ENCODE results near the gene NLGN1. TPM values are rescaled to one million over a fixed set of nuclear protein-coding genes. Genes with fewer than 3 reads are reported as not detected.

Gene NLGN1
- total and polyA plus RNA-seq, 4 experiments from 2014 or later, result not detected

DNA sequence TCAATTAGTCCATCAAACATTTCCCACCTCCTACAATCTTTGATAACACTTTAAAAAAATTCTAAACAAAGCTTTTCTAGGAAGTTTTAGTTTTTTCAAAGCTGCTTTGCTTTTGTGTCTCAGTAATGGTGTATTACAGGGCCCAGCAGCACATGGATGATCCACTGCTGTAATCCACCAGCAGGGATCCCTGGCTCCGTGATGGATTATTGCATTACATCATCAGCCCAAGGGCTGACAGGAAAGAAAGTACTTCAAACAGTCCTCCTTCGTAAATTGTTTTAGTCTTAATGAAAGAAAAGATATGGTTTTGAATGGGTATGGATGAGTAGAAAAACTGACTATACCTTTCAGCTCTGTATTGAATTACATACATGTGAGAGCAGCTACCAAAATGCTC, 772.7 kb downstream of the NLGN1 start:
- no peaks in the 10 kb centered on the region for H3K4me1 ChIP-seq (ENCODE audit: insufficient read depth, low read length)
- no peaks in the 10 kb centered on the region for H3K27me3 ChIP-seq (ENCODE audit: insufficient read depth, low read length)
- ChIA-PET CTCF (ENCODE audit: partially characterized antibody) (no interaction called here), POLR2A (ENCODE audit: partially characterized antibody) (no interaction called here)
- Mint-ChIP-seq H3K4me3 (no peak overlapping the region), H3K36me3 (no peaks in the 10 kb centered on the region), H3K9me3 (peaks cover 0 to 9% (median 6%) of the 10 kb centered on the region in 8 donors), H3K27me3 (no peaks in the 10 kb centered on the region), H3K4me1 (no peaks in the 10 kb centered on the region), H3K27ac (no peak overlapping the region)
- peaks cover 0 to 6% of the 10 kb centered on the region in 2 donors for H3K9me3 ChIP-seq (ENCODE audit: control insufficient read depth in 1 of 2, low read length in 2 of 2)
- H3K36me3 ChIP-seq (ENCODE audit: insufficient read depth, low read length), result no peaks in the 10 kb centered on the region
- intact Hi-C loops (cut with micrococcal nuclease), result no loop called here
- DNase-seq, result no peak
- no peak overlapping the region for H3K27ac ChIP-seq (ENCODE audit: low read depth, low read length)
- no peak overlapping the region for H3K4me3 ChIP-seq (ENCODE audit: low read length in 2 of 2)

- H3K27ac Mint-ChIP-seq, result no peak overlapping the region
Measured at GRCh38 chr3:174186377-174186989, 788.9 kb downstream of the NLGN1 start.

DNA sequence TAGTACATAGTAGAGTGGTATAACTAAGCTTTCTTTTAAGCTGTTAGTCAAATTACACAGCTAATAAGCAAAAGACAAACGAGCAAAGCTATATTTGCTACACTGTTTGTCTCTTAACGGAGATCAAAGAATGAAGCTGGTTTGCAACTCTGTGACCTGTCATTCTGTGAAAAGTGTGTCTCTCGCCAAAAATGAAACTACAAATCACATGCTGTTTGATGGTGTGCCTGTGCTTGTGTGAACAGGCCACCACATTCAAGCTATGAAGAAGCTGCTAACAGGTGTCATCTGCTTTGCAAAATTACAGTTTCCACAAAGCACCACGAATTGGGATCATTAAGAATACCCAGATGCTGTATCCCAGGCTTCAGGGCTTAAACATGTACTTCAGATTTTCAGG, 793.8 kb downstream of the NLGN1 start:
- no peaks in the 10 kb centered on the region for H3K36me3 ChIP-seq (ENCODE audit: insufficient read depth, low read length)
- Mint-ChIP-seq H3K9me3 (no peaks in the 10 kb centered on the region), H3K4me1 (no peaks in the 10 kb centered on the region), H3K27me3 (no peaks in the 10 kb centered on the region), H3K27ac (no peak overlapping the region), H3K4me3 (no peak overlapping the region), H3K36me3 (no peaks in the 10 kb centered on the region)
- H3K27ac ChIP-seq (ENCODE audit: low read depth, low read length), result no peak overlapping the region
- H3K27me3 ChIP-seq (ENCODE audit: insufficient read depth, low read length), result no peaks in the 10 kb centered on the region
- no peaks in the 10 kb centered on the region for H3K4me1 ChIP-seq (ENCODE audit: insufficient read depth, low read length)
- no peaks in the 10 kb centered on the region for H3K9me3 ChIP-seq (ENCODE audit: control insufficient read depth in 1 of 2, low read length in 2 of 2)
- intact Hi-C loops (cut with micrococcal nuclease), result no loop called here
- DNase-seq, result no peak
- CTCF ChIA-PET (ENCODE audit: partially characterized antibody), result no interaction called here
- no peak overlapping the region for H3K4me3 ChIP-seq (ENCODE audit: low read length in 2 of 2)
- POLR2A ChIA-PET (ENCODE audit: partially characterized antibody), result no interaction called here

More at GRCh38 chr3:174186377-174186989, 788.9 kb downstream of the NLGN1 start:
- no peak overlapping the region for H3K4me3 ChIP-seq (ENCODE audit: low read length in 2 of 2)
- no peak for DNase-seq
- Mint-ChIP-seq H3K9me3 (peaks cover 0 to 4% (median 0%) of the 10 kb centered on the region in 8 donors), H3K4me1 (no peaks in the 10 kb centered on the region), H3K27me3 (no peaks in the 10 kb centered on the region), H3K4me3 (no peak overlapping the region), H3K36me3 (no peaks in the 10 kb centered on the region)
- no peaks in the 10 kb centered on the region for H3K36me3 ChIP-seq (ENCODE audit: insufficient read depth, low read length)
- intact Hi-C loops (cut with micrococcal nuclease), result no loop called here
- no peaks in the 10 kb centered on the region for H3K27me3 ChIP-seq (ENCODE audit: insufficient read depth, low read length)
- H3K4me1 ChIP-seq (ENCODE audit: insufficient read depth, low read length), result no peaks in the 10 kb centered on the region
- ChIA-PET CTCF (ENCODE audit: partially characterized antibody) (no interaction called here), POLR2A (ENCODE audit: partially characterized antibody) (no interaction called here)
- no peaks in the 10 kb centered on the region for H3K9me3 ChIP-seq (ENCODE audit: control insufficient read depth in 1 of 2, low read length in 2 of 2)
- no peak overlapping the region for H3K27ac ChIP-seq (ENCODE audit: low read depth, low read length)

DNA sequence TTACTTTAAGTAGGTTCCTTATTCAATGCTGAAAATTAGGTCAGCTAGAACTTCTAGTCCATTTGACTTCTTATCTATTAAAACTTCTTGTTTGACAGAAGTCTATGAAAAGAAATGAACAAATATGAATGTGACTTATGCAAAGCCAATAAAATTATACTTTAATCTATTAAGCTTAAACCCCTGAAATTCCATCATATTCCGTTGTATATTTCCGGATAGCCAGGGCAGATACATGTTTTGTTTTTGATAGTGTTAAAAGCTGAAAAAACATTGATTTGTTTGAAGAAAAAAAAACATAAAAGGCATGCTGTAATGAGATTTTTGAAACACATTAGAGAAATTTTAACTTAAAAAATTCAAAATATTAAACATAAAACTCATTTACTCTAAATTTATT, 794.4 kb downstream of the NLGN1 start:
- Histone ChIP-seq H3K27ac (ENCODE audit: low read depth, low read length) (no peak overlapping the region), H3K9me3 (ENCODE audit: control insufficient read depth in 1 of 2, low read length in 2 of 2) (no peaks in the 10 kb centered on the region), H3K4me1 (ENCODE audit: insufficient read depth, low read length) (no peaks in the 10 kb centered on the region), H3K36me3 (ENCODE audit: insufficient read depth, low read length) (no peaks in the 10 kb centered on the region), H3K27me3 (ENCODE audit: insufficient read depth, low read length) (no peaks in the 10 kb centered on the region), H3K4me3 (ENCODE audit: low read length in 2 of 2) (no peak overlapping the region)
- Mint-ChIP-seq H3K27ac (no peak overlapping the region), H3K4me3 (no peak overlapping the region), H3K4me1 (no peaks in the 10 kb centered on the region), H3K36me3 (no peaks in the 10 kb centered on the region), H3K9me3 (no peaks in the 10 kb centered on the region), H3K27me3 (no peaks in the 10 kb centered on the region)
- ChIA-PET POLR2A (ENCODE audit: partially characterized antibody) (no interaction called here), CTCF (ENCODE audit: partially characterized antibody) (no interaction called here)
- intact Hi-C loops (cut with micrococcal nuclease), result no loop called here
- DNase-seq, result no peak

DNA sequence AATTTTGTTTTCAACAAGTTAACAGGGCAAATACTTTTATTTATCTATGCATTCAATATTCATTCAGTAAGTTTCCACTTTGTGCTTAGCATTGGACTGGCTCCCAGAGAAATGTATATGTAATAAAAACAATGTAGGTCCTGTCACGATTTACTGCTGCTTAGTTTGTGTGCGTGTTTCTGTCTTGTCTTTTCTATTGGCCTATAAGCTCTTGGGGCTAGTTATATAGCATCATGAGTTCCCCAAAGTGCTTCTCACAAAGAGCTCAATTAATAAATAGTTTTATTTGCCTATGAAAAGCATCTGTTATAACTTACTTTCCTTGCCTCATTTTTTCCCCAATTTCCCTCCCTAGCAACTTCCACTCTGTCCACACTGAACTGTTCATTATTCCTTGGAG, 794.9 kb downstream of the NLGN1 start:
- Histone ChIP-seq H3K9me3 (ENCODE audit: control insufficient read depth in 1 of 2, low read length in 2 of 2) (no peaks in the 10 kb centered on the region), H3K27me3 (ENCODE audit: insufficient read depth, low read length) (no peaks in the 10 kb centered on the region), H3K4me3 (ENCODE audit: low read length in 2 of 2) (no peak overlapping the region), H3K27ac (ENCODE audit: low read depth, low read length) (no peak overlapping the region), H3K4me1 (ENCODE audit: insufficient read depth, low read length) (no peaks in the 10 kb centered on the region), H3K36me3 (ENCODE audit: insufficient read depth, low read length) (no peaks in the 10 kb centered on the region)
- H3K9me3 Mint-ChIP-seq, result no peaks in the 10 kb centered on the region
- intact Hi-C loops (cut with micrococcal nuclease), result no loop called here
- no peak overlapping the region for H3K27ac Mint-ChIP-seq
- no peaks in the 10 kb centered on the region for H3K36me3 Mint-ChIP-seq
- ChIA-PET POLR2A (ENCODE audit: partially characterized antibody) (no interaction called here), CTCF (ENCODE audit: partially characterized antibody) (no interaction called here)
- H3K4me1 Mint-ChIP-seq, result no peaks in the 10 kb centered on the region
- DNase-seq, result no peak
- no peaks in the 10 kb centered on the region for H3K27me3 Mint-ChIP-seq
- H3K4me3 Mint-ChIP-seq, result no peak overlapping the region

DNA sequence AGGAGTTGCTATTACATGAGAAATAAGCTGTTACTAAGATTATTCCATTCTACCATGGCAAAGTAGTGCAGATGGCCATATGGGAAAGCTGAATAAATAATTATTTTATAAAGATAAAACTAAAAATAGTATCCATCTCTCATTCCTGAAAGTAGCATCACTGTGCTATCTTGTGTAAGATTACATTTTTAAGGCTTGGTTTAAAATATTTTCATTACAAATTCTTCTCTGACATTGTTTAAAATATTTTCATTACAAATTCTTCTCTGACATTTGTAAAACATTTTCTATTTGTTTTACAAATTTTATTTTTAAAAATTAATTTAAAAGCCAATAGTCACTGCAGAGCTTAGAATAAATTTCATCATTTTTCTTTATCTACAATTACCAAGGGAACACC, 796.1 kb downstream of the NLGN1 start:
- CTCF ChIA-PET (ENCODE audit: partially characterized antibody), result no interaction called here
- no peak for DNase-seq
- Mint-ChIP-seq H3K9me3 (no peaks in the 10 kb centered on the region), H3K4me1 (no peaks in the 10 kb centered on the region), H3K36me3 (no peaks in the 10 kb centered on the region), H3K4me3 (no peak overlapping the region), H3K27me3 (no peaks in the 10 kb centered on the region), H3K27ac (no peak overlapping the region)
- Histone ChIP-seq H3K27me3 (ENCODE audit: insufficient read depth, low read length) (no peaks in the 10 kb centered on the region), H3K36me3 (ENCODE audit: insufficient read depth, low read length) (no peaks in the 10 kb centered on the region), H3K27ac (ENCODE audit: low read depth, low read length) (no peak overlapping the region), H3K4me3 (ENCODE audit: low read length in 2 of 2) (no peak overlapping the region), H3K4me1 (ENCODE audit: insufficient read depth, low read length) (no peaks in the 10 kb centered on the region), H3K9me3 (ENCODE audit: control insufficient read depth in 1 of 2, low read length in 2 of 2) (no peaks in the 10 kb centered on the region)
- intact Hi-C loops (cut with micrococcal nuclease), result no loop called here
- POLR2A ChIA-PET (ENCODE audit: partially characterized antibody), result no interaction called here

DNA sequence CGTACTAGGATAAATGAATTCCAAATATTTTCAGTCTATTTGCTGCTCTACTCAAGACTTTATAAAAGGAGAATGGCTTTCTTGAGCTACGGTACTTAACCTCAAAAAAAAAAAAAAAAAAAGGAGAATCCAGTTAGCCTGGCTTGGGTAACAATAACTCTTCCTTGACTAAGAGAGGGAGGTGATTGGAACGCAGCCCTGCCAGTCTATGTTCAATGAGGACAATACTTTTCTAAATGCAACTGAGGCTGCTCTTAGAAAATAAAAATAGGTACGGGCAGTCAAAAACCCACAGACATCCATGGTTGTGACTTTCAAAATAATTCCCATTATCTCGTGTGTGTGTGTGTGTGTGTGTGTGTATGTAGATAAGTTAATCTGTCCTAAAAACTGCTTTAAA, 799.9 kb downstream of the NLGN1 start:
- Histone ChIP-seq H3K27me3 (ENCODE audit: insufficient read depth, low read length) (no peaks in the 10 kb centered on the region), H3K27ac (ENCODE audit: low read depth, low read length) (no peak overlapping the region), H3K4me3 (ENCODE audit: low read length in 2 of 2) (no peak overlapping the region), H3K4me1 (ENCODE audit: insufficient read depth, low read length) (no peaks in the 10 kb centered on the region), H3K9me3 (ENCODE audit: control insufficient read depth in 1 of 2, low read length in 2 of 2) (no peaks in the 10 kb centered on the region), H3K36me3 (ENCODE audit: insufficient read depth, low read length) (no peaks in the 10 kb centered on the region)
- H3K27me3 Mint-ChIP-seq, result no peaks in the 10 kb centered on the region
- H3K4me3 Mint-ChIP-seq, result no peak overlapping the region
- no peak for DNase-seq
- H3K4me1 Mint-ChIP-seq, result no peaks in the 10 kb centered on the region
- no peaks in the 10 kb centered on the region for H3K36me3 Mint-ChIP-seq
- peaks cover 0 to 5% (median under 1%) of the 10 kb centered on the region in 8 donors for H3K9me3 Mint-ChIP-seq
- intact Hi-C loops (cut with micrococcal nuclease), result no loop called here
- H3K27ac Mint-ChIP-seq, result no peak overlapping the region
- ChIA-PET CTCF (ENCODE audit: partially characterized antibody) (no interaction called here), POLR2A (ENCODE audit: partially characterized antibody) (no interaction called here)

DNA sequence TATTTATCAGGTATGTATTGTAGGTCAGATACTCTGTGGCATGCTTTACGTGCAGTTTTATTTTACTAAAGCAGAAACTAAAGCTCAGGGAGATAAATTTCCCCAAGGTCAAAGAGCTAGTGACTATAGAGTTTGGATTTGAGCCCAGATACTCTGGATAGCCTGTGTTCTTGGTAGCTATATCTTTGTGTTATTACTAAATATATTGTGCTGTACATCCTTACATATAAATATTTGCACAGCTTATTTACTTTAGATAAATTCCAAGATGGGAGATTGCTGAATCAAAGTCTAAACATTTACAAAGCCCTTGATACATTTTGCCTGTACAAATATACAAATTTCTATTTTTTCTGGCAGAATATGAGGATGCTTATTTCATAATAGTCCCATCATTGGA, 800.7 kb downstream of the NLGN1 start:
- DNase-seq, result no peak
- no peaks in the 10 kb centered on the region for H3K27me3 ChIP-seq (ENCODE audit: insufficient read depth, low read length)
- no peaks in the 10 kb centered on the region for H3K9me3 ChIP-seq (ENCODE audit: control insufficient read depth in 1 of 2, low read length in 2 of 2)
- Mint-ChIP-seq H3K27me3 (no peaks in the 10 kb centered on the region), H3K36me3 (no peaks in the 10 kb centered on the region), H3K27ac (no peak overlapping the region), H3K4me3 (no peak overlapping the region), H3K4me1 (no peaks in the 10 kb centered on the region), H3K9me3 (peaks cover 0 to 5% (median under 1%) of the 10 kb centered on the region in 8 donors)
- H3K36me3 ChIP-seq (ENCODE audit: insufficient read depth, low read length), result no peaks in the 10 kb centered on the region
- H3K4me3 ChIP-seq (ENCODE audit: low read length in 2 of 2), result no peak overlapping the region
- CTCF ChIA-PET (ENCODE audit: partially characterized antibody), result no interaction called here
- intact Hi-C loops (cut with micrococcal nuclease), result no loop called here
- no peak overlapping the region for H3K27ac ChIP-seq (ENCODE audit: low read depth, low read length)
- POLR2A ChIA-PET (ENCODE audit: partially characterized antibody), result no interaction called here
- H3K4me1 ChIP-seq (ENCODE audit: insufficient read depth, low read length), result no peaks in the 10 kb centered on the region
